Measurements from ENCODE around the gene CREB3L1.

The CREB3L1 gene

DNA sequence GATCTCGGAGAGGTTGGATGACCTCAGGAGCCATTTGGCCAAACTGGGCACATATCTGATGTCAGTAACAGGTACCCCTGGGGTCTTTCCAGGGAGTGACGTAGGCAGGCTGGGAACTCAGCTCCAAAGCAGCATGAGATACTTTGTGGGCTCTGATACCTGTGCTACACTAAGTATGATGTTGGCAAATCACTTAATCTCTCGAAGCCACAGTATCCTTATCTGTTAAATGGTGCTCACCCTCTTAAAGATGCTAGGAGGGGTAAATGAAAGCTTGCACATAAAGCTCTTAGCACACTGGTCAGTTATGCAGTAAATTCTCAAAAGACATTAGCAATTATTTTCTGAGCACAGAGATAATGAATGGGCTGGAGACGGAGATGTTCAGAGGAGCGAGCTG is 52.7 kb downstream of the CREB3L1 start:
- no peak for DNase-seq

GRCh38 chr11:46330563-46331281 is 53.3 kb downstream of the CREB3L1 start:
- DNase-seq: peak; percentile 22

DNA sequence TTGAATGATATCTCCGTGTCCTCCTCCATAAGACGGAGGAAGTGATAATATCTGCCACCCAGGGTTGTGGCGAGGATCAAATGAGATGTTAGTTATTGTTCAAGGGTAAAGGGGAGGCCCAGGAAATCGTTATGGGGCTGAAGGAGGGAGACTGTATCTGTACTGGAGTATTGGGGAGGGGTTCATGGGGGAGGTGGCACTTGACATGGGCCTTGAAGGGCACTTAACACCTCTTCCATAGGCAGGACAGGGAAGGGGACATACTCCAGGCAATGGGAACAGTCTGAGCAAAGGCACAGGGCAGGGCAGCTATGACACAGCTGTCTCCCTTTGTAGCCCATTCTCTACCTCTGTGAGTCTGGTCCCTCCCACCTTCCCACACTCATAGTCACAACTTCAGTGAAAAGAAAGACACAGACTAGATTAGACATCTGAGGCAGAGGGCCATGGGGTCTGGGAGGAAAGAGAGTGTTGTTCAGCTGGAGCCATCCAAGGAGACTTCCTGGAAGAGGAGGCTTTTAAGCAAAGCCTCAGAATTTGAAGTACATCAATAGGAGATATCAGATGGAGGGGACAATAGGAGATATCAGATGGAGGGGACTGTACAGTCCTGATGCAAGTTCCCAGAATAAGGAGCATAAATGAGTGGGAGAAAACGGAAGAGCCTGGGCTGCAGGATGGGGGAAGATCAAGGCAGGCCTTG is 54.0 kb downstream of the CREB3L1 start:
- no peak for DNase-seq

DNA sequence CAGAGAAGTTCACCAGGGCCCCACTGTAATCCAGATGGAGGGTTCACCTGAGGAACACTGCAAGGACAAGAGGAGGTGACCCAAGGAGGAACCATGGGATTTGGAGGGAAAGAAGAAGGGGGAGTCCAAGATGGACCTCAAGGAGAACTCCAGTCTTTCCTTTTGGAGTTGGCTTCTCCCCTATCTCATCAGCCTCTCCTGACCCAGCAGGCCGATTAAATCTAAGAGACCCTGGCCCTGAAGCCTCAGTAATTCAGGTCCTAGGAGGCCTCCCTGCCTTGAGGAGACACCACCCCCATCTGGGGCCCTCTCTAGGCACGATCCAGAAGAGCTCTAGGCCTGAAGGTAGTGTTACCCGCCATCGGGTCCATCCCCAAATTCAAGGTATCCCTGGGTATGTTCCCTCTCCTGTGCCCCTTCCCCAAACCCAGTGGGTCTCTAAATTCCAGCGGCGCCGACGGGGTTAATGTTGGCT is 54.7 kb downstream of the CREB3L1 start:
- no peak for DNase-seq

DNA sequence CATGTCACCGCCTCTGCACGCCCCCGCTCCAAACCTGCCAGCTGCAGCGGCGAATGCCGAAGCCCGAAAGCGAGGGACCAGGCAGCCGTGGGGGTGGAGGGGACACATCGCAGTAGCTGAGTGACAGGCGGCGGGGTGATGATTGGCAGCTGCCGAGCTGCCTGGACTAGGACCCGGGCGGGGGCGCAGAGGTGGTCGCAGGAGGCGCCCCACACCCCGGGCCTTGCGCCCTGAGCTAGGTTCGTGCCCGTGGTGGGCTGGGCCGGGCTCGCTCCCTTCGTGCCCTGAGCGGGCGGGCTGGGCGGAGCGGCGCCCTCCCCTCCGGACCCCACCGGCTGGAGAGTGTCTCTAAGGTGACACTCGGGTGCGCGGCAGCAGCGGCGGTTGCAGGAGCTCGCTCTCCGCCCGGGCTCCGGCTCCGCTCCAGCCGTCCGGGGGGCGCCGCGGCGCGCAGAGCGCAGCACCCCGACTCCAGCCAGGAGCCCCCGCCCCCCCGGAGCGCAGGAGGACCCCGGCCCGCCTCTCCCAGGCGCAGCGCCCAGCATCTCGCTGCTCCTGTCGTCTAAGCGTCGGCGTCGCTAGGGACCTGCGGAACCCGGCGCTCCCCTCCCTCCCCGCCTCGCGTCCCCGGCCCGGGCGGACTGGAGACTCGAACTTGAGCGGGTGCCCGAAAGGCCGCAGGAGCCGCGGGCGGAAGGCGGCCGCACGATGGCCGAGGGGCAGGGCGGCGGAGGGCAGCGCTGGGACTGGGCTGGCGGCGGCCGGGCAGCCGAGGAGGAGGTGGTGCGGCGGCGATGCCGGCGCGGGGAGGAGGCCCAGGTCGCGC is 55.3 kb downstream of the CREB3L1 start:
- DNase-seq: no peak

DNA sequence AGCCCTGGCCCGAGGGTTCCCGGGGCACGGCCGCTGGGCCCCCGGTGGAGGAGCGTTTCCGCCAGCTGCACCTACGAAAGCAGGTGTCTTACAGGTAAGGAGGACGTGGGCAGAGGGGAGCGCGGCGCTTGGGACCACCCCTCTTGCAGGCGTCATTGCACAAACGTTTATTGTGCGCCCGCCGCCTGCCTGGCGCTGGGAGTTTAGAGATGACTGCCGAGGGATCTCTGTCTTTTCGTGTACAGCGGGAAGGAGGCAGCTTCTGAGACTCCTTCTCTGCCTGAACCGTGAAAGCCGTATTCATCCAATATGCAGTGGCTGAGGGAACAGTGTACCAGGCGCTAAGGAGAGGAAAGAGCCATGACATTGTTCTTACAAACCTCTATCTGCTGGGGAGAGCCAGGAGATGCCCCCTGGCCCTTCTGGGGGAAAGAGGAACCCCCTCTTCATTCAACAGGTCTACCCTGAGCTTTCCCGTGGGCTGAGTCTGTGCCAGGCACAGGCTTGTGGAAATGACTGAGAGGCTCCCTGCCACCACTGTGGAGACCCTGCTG is 56.0 kb downstream of the CREB3L1 start:
- DNase-seq: no peak

DNA sequence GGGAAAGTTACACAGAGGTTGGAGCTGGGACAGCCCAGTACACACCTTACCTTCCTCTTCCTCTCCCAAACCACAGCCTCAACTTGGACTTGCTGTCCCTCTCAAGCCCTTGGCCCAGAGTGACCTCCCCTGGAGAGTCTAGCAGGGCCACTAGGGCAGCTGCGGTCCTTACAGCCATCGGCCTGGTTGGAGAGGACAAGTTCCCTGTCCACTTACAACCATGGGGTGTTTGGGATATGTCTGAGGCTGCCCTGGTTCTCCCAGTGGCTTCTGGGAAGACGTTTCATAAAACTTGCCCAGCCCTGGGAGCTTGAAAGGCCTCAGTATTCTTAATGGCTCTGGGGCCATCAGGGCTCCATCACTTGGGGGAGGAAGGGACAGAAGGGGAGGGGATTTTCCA is 56.7 kb downstream of the CREB3L1 start:
- DNase-seq: no peak

- DNase-seq: no peak
Observed at GRCh38 chr11:46335271-46335670, 57.8 kb downstream of the CREB3L1 start.

GRCh38 chr11:46335890-46336562 is 58.6 kb downstream of the CREB3L1 start:
- no peak for DNase-seq

- DNase-seq: no peak
Observed at GRCh38 chr11:46336563-46337180, 59.2 kb downstream of the CREB3L1 start.

GRCh38 chr11:46337626-46338345 is 60.3 kb downstream of the CREB3L1 start:
- DNase-seq: no peak

GRCh38 chr11:46338636-46338987 is 61.1 kb downstream of the CREB3L1 start:
- DNase-seq: no peak

- DNase-seq: peak; percentile 32
Observed at GRCh38 chr11:46338988-46339666, 61.7 kb downstream of the CREB3L1 start.

GRCh38 chr11:46339816-46340215 is 62.4 kb downstream of the CREB3L1 start:
- DNase-seq: no peak

DNA sequence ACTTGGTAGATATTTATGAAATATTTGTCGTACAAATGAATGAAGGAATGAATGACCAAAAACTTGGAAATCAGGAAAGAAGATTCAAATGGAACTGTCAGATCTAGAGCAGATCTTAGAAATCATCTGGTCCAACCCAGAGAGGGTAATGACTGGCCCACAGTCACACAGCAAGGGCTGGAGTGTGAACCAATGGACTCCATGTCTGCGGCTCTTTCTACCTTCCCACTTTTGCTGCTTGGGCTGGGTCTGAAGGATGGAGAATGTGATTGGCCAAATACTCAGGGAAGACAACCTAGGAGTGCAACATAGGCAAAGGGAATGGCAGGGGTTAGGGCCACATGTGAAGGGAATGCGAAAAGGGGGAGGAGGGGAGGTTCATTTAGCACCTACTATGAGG is 64.0 kb downstream of the CREB3L1 start:
- DNase-seq: no peak

DNA sequence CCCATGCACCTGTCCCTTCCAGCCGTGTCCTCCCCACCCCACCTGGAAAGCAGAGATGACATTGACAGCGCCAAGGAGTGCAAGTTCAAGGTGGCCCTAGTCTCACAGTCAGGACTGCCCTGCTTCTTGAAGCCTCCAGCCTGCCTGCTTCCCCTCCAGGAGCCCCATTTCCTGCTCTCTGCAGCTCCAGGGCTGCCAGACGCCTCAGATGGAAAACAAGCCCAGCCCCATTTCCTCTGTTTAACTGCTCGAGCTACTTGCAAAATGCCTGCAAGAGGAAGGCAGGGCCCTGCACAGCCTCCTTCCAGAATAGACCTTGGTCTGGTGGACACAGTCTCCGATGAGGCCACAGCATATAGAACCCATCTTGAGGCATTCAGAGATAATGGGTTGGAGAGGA is 64.8 kb downstream of the CREB3L1 start:
- DNase-seq: no peak

GRCh38 chr11:46343520-46343919 is 66.1 kb downstream of the CREB3L1 start:
- DNase-seq: no peak

- DNase-seq: peak; percentile 63
Observed at GRCh38 chr11:46345131-46345597, 67.7 kb downstream of the CREB3L1 start.

GRCh38 chr11:46345881-46346484 is 68.5 kb downstream of the CREB3L1 start:
- peak; percentile 23 for DNase-seq

DNA sequence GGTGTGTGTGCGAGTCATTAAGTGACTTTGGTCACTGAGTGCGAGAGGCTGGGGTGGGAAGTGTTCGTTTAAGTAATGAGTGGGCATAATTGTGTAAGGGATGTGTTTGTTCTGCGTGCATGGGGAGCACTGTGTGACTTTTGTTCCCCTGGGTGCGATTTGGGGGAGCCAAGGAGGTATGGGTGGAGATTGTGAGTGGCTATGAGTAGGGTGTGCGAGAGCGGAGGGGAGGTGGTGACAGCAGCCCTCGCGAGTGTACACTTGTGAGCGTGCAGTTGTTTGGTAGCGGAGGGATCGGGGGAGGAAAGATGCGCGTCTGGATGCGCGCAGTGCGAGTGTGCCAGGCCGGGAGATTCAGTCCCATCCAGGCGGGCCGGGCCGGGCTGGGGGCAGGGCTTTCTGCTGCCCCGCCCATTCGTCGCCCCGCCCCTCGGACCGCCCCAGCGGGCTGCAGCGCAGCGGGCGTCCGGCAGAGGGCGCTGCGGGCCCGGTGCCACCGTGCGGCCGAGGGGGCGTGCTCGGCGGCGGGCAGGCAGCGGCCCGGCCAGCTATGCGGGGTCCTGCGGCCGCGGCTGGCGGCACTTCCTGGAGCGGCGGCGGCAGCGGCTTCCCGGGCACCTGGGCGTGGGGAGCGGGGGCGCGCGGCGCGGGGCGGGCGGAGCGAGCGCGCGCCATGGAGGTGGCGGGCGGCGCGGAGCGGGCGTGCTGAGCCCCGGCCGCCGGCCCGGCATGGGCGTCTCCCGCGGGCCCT is 69.6 kb downstream of the CREB3L1 start, which contains the start of gene DGKZ:
DGKZ (plus strand) TSS at position 578 of the 751 bp plus-strand sequence. CDS start 197 bp downstream, outside the sequence.
- DNase-seq: peak; percentile 79

All from SHP77 treated with DMSO at 0.1 percent for 48 hours (cell line).